Chondrocyte (in vitro differentiated cells): ENCODE measurements around the gene OR11L1. TPM values are rescaled to one million over a fixed set of nuclear protein-coding genes. Genes with fewer than 3 reads are reported as not detected.

Experiments used
- DNase-seq: peaks from one replicate; pipeline ENCODE4 v3.0.0; 2021; ENCODE audit warnings: mixed read lengths, low spot score
- H3K27ac Mint-ChIP-seq: one replicate; pipeline ENCODE4 v1.8.0; 2021; ENCODE audit warnings: mild to moderate bottlenecking, moderate library complexity, mixed read lengths; ENCODE audit not compliant: unreplicated experiment
- H3K27me3 Mint-ChIP-seq: 2 replicates; pipeline ENCODE4 v1.8.0; 2021; ENCODE audit warnings: low read depth, mixed read lengths
- H3K36me3 Mint-ChIP-seq: 2 replicates; pipeline ENCODE4 v1.8.0; 2021; ENCODE audit warnings: low read depth, mixed read lengths
- H3K4me1 Mint-ChIP-seq: 2 replicates; pipeline ENCODE4 v1.8.0; 2021; ENCODE audit warnings: low read depth, mild to moderate bottlenecking, mixed read lengths
- H3K4me3 Mint-ChIP-seq: one replicate; pipeline ENCODE4 v1.8.0; 2021; ENCODE audit warnings: mild to moderate bottlenecking, moderate library complexity, mixed read lengths; ENCODE audit not compliant: unreplicated experiment
- H3K9me3 Mint-ChIP-seq: 2 replicates; pipeline ENCODE4 v1.8.0; 2021; ENCODE audit warnings: low read depth, mixed read lengths
- total RNA-seq: library from RNA; stranded (reverse); gene quantifications from 3 replicates; pipeline ENCODE4 v1.2.1, GENCODE V29; 2021
- TF ChIP-seq, protein P1 (sequence below): fragments of 200-600 bp; sonication (generic); IDR thresholded peaks from 2 replicates; pipeline ENCODE4 v1.5.0; 2021; ENCODE audit warnings: antibody characterized with exemption, mild to moderate bottlenecking, moderate library complexity

The OR11L1 gene
- total RNA-seq, 1 donor from 2014 or later, result not detected

- Mint-ChIP-seq H3K9me3 (peaks cover 18% of the 10 kb centered on the region), H3K27me3 (no peaks in the 10 kb centered on the region), H3K4me3 (no peak overlapping the region), H3K36me3 (no peaks in the 10 kb centered on the region), H3K27ac (no peak overlapping the region), H3K4me1 (peaks cover 3% of the 10 kb centered on the region)
- DNase-seq, result no peak
- TF ChIP-seq, protein P1, sequence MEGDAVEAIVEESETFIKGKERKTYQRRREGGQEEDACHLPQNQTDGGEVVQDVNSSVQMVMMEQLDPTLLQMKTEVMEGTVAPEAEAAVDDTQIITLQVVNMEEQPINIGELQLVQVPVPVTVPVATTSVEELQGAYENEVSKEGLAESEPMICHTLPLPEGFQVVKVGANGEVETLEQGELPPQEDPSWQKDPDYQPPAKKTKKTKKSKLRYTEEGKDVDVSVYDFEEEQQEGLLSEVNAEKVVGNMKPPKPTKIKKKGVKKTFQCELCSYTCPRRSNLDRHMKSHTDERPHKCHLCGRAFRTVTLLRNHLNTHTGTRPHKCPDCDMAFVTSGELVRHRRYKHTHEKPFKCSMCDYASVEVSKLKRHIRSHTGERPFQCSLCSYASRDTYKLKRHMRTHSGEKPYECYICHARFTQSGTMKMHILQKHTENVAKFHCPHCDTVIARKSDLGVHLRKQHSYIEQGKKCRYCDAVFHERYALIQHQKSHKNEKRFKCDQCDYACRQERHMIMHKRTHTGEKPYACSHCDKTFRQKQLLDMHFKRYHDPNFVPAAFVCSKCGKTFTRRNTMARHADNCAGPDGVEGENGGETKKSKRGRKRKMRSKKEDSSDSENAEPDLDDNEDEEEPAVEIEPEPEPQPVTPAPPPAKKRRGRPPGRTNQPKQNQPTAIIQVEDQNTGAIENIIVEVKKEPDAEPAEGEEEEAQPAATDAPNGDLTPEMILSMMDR, result no peak
These were observed 21.1 kb upstream of the OR11L1 start for GRCh38 chr1:247862756-247863155.

GRCh38 chr1:247857985-247858619 lies 16.4 kb upstream of the OR11L1 start:
- no peaks in the 10 kb centered on the region for H3K36me3 Mint-ChIP-seq
- H3K4me3 Mint-ChIP-seq, result no peak overlapping the region
- TF ChIP-seq, protein P1, result no peak
- no peak for DNase-seq
- H3K9me3 Mint-ChIP-seq, result peaks cover 16% of the 10 kb centered on the region
- no peak overlapping the region for H3K27ac Mint-ChIP-seq
- no peaks in the 10 kb centered on the region for H3K27me3 Mint-ChIP-seq
- H3K4me1 Mint-ChIP-seq, result peaks cover 4% of the 10 kb centered on the region

DNA sequence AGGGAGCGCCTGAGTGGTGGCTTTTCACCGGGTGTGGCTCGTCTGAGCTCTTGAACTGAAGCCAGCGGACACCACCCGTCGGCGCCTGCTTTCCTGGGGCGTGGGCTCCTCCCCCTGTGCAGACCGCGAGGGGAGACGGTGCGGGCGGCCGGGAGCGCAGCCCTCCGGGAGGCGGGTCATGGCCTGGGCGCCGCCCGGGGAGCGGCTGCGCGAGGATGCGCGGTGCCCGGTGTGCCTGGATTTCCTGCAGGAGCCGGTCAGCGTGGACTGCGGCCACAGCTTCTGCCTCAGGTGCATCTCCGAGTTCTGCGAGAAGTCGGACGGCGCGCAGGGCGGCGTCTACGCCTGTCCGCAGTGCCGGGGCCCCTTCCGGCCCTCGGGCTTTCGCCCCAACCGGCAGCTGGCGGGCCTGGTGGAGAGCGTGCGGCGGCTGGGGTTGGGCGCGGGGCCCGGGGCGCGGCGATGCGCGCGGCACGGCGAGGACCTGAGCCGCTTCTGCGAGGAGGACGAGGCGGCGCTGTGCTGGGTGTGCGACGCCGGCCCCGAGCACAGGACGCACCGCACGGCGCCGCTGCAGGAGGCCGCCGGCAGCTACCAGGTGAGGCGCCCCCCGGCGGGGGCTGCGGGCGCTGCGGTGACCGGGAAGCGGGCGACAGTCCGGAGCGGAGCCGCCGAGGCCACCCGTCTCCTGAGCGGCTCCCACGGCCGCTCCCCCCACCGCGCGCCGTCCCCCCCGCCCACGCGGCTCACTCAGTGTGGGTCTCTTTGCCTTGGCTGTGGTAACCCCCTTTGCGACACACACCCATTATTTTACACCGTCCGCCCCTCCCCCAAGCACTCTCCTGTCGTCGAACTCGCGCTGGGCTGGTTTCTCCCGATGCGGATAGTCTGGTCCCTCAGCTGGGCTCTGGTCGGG lies 15.6 kb upstream of the OR11L1 start, which contains the start of gene TRIM58:
Gene TRIM58, plus strand, starts transcription at position 119 of the 916 bp plus-strand sequence. Its CDS starts 60 bp downstream, at position 179.
- Mint-ChIP-seq H3K27me3 (no peaks in the 10 kb centered on the region), H3K4me3 (peak within 1 kb of the TSS; percentile 58), H3K4me1 (peaks cover 4% of the 10 kb centered on the region), H3K9me3 (peaks cover 13% of the 10 kb centered on the region), H3K27ac (no peak within 1 kb of the TSS), H3K36me3 (no peaks in the 10 kb centered on the region)
- DNase-seq, result no peak
- TF ChIP-seq, protein P1, result peak; percentile 19

DNA sequence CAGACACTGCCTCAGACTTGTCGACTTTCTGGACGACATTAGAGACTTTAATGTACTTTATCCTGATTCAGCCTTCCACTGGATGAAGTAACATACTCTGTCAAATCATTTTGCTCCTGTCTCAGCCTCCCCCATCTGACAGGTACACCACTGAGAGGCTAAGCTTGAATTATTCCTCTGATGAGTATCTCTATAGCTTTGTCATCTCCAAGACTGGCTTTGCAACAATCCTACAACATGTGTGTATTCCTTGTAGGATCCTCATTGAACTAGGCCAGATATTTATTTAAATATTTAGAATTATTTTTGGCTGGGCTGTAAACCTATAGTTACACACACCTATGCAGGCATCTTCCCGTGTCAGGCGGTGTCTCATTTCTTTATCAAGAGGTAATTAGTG lies 14.2 kb upstream of the OR11L1 start:
- H3K27ac Mint-ChIP-seq, result no peak overlapping the region
- no peaks in the 10 kb centered on the region for H3K36me3 Mint-ChIP-seq
- TF ChIP-seq, protein P1, result no peak
- no peaks in the 10 kb centered on the region for H3K27me3 Mint-ChIP-seq
- no peak overlapping the region for H3K4me3 Mint-ChIP-seq
- no peak for DNase-seq
- peaks cover 20% of the 10 kb centered on the region for H3K9me3 Mint-ChIP-seq
- H3K4me1 Mint-ChIP-seq, result peaks cover 4% of the 10 kb centered on the region

DNA sequence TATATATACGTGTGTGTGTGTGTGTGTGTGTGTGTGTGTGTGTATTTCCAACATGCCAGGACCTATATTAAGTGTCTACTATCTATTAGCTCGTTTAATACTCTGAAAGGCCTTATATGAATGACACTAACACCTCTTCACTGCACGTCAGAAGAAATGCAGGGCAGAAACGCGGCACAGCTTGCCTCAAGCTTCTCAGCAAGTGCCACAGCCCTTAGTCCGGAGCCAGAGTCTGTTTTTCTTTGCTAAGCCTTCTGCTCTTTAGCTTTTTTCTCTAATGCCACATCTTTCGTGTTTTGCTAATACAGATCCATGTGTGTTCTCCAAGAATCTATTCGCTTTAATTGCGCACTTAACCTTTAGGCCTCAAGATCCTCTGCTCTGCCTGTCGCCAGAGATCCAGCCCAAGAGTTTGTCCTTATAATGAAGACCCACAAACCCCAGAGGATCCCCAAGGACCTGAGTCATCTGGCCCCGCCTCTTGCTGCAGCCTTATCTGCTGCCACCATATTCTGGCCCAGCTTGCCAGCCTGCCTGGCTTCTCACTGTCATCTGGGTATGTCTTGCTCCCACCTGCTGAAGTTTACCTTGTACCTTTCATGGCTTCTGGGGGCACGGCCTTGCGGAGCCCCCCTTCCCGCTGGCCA lies 13.3 kb upstream of the OR11L1 start:
- no peak for DNase-seq
- H3K27me3 Mint-ChIP-seq, result no peaks in the 10 kb centered on the region
- TF ChIP-seq, protein P1, result no peak
- no peak overlapping the region for H3K4me3 Mint-ChIP-seq
- H3K9me3 Mint-ChIP-seq, result peaks cover 21% of the 10 kb centered on the region
- H3K4me1 Mint-ChIP-seq, result peaks cover 4% of the 10 kb centered on the region
- H3K27ac Mint-ChIP-seq, result no peak overlapping the region
- H3K36me3 Mint-ChIP-seq, result no peaks in the 10 kb centered on the region
